PC-3 (cell line): ENCODE data around the gene DPF1.

Experiments
- EZH2 ChIP-seq: fragments of 300-600 bp; sonication (generic); IDR thresholded peaks from one replicate; pipeline ENCODE4 v1.6.1; 2017; ENCODE audit warnings: antibody characterized with exemption, mild to moderate bottlenecking, low read length; ENCODE audit not compliant: unreplicated experiment
- EZH2phosphoT487 ChIP-seq: fragments of 300-600 bp; sonication (generic); IDR thresholded peaks from 2 replicates; pipeline ENCODE4 v1.6.1; 2018; ENCODE audit warnings: mild to moderate bottlenecking, antibody characterized with exemption, low read length, borderline replicate concordance
- TF ChIP-seq, protein P1 (sequence below): fragments of 300-600 bp; sonication (generic); conservative IDR thresholded peaks from 2 replicates; pipeline ENCODE4 v1.5.1; 2017; ENCODE audit warnings: antibody characterized with exemption, low read depth, mild to moderate bottlenecking, low read length

DNA sequence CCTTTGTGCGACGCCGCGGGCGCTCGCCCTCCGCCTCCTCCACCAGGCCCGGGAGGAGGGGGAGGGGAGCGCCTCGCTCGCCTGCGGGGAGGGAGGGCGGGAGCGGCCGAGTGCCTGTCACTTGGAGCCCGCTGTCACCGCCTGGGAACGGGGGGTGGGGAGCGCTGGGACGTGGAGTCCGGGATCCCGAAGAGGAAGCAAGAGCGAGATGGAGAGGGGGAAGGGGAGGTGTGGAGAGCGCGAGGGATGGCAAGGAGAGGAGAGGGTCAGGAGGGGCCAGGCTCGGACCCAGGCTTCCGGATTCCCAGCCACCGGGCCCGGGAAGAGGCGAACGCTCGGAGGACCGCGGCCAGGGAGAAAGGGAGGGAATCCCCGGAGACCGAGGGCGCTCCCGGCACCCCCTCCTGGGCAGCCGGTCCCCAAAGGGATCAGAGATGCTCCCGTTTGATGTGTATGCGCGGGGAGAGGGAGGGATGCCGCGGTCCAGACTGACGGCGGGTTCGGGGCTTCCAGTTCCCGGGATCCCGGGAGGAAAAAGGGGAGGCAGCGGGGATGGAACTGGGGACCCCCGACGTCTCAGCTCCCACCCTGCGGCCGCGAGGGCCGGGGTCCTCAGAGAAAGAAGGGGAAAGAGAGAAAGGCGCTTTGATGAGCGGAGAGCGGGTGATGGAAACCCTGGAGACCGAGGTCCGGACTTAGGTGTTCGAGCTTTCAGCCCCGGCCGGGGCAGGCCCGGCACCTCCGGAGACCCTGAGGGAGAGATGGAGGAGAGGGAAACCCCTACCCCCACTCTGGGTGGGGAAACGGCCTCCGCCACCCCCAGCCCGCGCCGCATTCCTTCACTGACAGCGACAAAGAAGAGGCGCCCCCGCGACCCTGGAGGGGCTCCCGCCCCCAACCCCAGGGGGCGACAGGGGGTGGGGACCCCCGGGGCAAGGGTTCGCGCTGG is 4.7 kb upstream of the DPF1 start:
- TF ChIP-seq, protein P1, sequence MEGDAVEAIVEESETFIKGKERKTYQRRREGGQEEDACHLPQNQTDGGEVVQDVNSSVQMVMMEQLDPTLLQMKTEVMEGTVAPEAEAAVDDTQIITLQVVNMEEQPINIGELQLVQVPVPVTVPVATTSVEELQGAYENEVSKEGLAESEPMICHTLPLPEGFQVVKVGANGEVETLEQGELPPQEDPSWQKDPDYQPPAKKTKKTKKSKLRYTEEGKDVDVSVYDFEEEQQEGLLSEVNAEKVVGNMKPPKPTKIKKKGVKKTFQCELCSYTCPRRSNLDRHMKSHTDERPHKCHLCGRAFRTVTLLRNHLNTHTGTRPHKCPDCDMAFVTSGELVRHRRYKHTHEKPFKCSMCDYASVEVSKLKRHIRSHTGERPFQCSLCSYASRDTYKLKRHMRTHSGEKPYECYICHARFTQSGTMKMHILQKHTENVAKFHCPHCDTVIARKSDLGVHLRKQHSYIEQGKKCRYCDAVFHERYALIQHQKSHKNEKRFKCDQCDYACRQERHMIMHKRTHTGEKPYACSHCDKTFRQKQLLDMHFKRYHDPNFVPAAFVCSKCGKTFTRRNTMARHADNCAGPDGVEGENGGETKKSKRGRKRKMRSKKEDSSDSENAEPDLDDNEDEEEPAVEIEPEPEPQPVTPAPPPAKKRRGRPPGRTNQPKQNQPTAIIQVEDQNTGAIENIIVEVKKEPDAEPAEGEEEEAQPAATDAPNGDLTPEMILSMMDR = no peak
- TF ChIP-seq EZH2 (no peak), EZH2phosphoT487 (no peak)
